Measurements from ENCODE around the gene ARHGEF28. TPM values are rescaled to one million over a fixed set of nuclear protein-coding genes. Genes with fewer than 3 reads are reported as not detected.

Gene ARHGEF28
- total and polyA plus RNA-seq, 2 donors (not counting 1 experiment from before 2014, with no cell fraction given): not detected

DNA sequence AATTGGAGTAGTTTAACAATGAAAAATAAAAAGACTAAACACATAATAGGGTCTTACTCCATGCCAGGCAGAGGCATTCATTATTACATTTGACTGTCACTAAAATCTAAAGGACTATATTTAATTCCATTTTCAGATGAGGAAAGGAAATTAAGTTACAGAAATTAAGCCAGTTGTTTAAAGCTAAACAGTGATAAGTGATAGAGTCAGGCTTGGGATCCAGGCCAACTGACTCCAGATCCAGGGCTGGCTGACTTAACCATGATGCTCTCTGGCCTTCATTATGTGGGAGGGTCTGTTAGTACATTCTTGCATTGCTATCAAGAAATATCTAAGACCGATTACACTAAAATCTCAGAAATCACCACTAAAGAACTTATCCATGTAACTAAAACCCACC lies 107.2 kb downstream of the ARHGEF28 start:
- Histone ChIP-seq H3K4me1 (ENCODE audit: control insufficient read depth in 2 of 2, insufficient read depth in 2 of 2, low read length in 2 of 2) (no peaks in the 10 kb centered on the region), H3K9me3 (ENCODE audit: control extremely low read depth in 1 of 3, control insufficient read depth in 2 of 3, insufficient read depth in 1 of 3, low read length in 2 of 3) (no peaks in the 10 kb centered on the region), H3K4me2 (replicated peaks; ENCODE audit: low read depth, low read length, poor library complexity, severe bottlenecking) (no peak overlapping the region), H4K20me1 (ENCODE audit: control insufficient read depth, insufficient read depth, low read length, poor library complexity, severe bottlenecking) (no peaks in the 10 kb centered on the region), H3K79me2 (ENCODE audit: control insufficient read depth, insufficient read depth, low read length) (no peaks in the 10 kb centered on the region), H2AFZ (ENCODE audit: insufficient read depth, low read depth, low read length, poor library complexity, severe bottlenecking) (no peak overlapping the region), H3K27ac (ENCODE audit: low read length in 2 of 2) (no peak overlapping the region), H3K36me3 (replicated peaks in 1 of 2; ENCODE audit: control extremely low read depth in 1 of 2, control insufficient read depth in 1 of 2, extremely low read depth in 1 of 2, insufficient read depth in 2 of 2, low read length in 1 of 2) (no peaks in the 10 kb centered on the region), H3K9ac (ENCODE audit: low read length) (no peak overlapping the region), H3K27me3 (replicated peaks in 1 of 4; ENCODE audit: control extremely low read depth in 1 of 4, control insufficient read depth in 3 of 4, insufficient read depth in 4 of 4, low read length in 3 of 4) (no peaks in the 10 kb centered on the region), H3K4me3 (ENCODE audit: control extremely low read depth in 1 of 5, extremely low read depth in 1 of 5, insufficient read depth in 1 of 5, low read depth in 2 of 5, low read length in 4 of 5) (no peak overlapping the region)
- no peak overlapping the region for H3K4me3 Mint-ChIP-seq
- no peaks in the 10 kb centered on the region for H3K9me3 Mint-ChIP-seq (ENCODE audit: insufficient read depth)
- POLR2A ChIA-PET: no interaction called here
- no peak overlapping the region for H3K27ac Mint-ChIP-seq
- no peak for ATAC-seq (ENCODE audit: low read depth)
- WGBS (ENCODE audit: insufficient coverage): no CpG with 5 or more reads among the region's 1 CpG
- intact Hi-C loops (cut with micrococcal nuclease): no loop called here
- H3K27me3 Mint-ChIP-seq: peaks cover 15% of the 10 kb centered on the region
- DNase-seq: no peak
- no peak for TF ChIP-seq EZH2 (IDR thresholded peaks at IDR 0.05; ENCODE audit: borderline replicate concordance, insufficient read depth, low read depth, low read length, poor library complexity, severe bottlenecking)
- TF ChIP-seq, protein P1, sequence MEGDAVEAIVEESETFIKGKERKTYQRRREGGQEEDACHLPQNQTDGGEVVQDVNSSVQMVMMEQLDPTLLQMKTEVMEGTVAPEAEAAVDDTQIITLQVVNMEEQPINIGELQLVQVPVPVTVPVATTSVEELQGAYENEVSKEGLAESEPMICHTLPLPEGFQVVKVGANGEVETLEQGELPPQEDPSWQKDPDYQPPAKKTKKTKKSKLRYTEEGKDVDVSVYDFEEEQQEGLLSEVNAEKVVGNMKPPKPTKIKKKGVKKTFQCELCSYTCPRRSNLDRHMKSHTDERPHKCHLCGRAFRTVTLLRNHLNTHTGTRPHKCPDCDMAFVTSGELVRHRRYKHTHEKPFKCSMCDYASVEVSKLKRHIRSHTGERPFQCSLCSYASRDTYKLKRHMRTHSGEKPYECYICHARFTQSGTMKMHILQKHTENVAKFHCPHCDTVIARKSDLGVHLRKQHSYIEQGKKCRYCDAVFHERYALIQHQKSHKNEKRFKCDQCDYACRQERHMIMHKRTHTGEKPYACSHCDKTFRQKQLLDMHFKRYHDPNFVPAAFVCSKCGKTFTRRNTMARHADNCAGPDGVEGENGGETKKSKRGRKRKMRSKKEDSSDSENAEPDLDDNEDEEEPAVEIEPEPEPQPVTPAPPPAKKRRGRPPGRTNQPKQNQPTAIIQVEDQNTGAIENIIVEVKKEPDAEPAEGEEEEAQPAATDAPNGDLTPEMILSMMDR (IDR thresholded peaks at IDR 0.05): no peak
- CTCF ChIA-PET: no interaction called here
- no peaks in the 10 kb centered on the region for H3K4me1 Mint-ChIP-seq

DNA sequence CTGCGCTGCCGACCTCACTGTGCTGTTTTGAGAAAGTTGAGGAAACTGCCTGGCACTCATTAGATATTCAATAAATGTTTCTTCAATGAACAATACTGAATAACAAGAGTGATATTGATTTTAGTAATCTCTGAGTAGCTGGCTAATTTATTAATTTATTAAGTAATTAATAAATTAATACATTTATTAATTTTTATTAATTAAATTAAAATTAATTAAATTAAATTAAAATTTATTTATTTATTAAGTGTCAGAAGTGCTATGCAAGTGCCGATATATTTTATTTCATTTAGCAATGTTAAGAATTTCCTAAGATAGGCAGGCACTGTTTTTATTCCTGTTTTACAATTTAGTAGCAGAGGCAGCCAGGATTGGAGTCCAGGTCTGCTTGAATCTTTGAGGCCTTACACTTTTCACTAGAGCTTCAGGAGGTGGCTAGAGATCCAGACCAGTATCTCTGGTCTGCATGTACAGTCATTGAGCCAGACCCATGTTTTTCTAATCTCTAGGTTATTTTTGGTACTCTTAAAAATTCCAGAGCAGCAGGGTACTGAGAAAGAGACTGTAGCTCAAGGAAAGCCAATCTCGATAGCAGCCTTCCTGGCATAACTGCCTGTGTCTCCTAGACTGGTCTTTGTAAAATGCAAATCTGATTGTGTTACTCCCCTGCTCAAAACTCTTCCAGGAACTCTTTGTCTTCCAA lies 109.2 kb downstream of the ARHGEF28 start:
- Histone ChIP-seq H3K4me3 (ENCODE audit: control extremely low read depth in 1 of 5, extremely low read depth in 1 of 5, insufficient read depth in 1 of 5, low read depth in 2 of 5, low read length in 4 of 5) (no peak overlapping the region), H3K4me1 (ENCODE audit: control insufficient read depth in 2 of 2, insufficient read depth in 2 of 2, low read length in 2 of 2) (no peaks in the 10 kb centered on the region), H3K27ac (ENCODE audit: low read length in 2 of 2) (no peak overlapping the region), H3K9ac (ENCODE audit: low read length) (no peak overlapping the region), H3K36me3 (replicated peaks in 1 of 2; ENCODE audit: control extremely low read depth in 1 of 2, control insufficient read depth in 1 of 2, extremely low read depth in 1 of 2, insufficient read depth in 2 of 2, low read length in 1 of 2) (no peaks in the 10 kb centered on the region), H2AFZ (ENCODE audit: insufficient read depth, low read depth, low read length, poor library complexity, severe bottlenecking) (no peak overlapping the region), H3K9me3 (ENCODE audit: control extremely low read depth in 1 of 3, control insufficient read depth in 2 of 3, insufficient read depth in 1 of 3, low read length in 2 of 3) (no peaks in the 10 kb centered on the region), H3K79me2 (ENCODE audit: control insufficient read depth, insufficient read depth, low read length) (no peaks in the 10 kb centered on the region), H4K20me1 (ENCODE audit: control insufficient read depth, insufficient read depth, low read length, poor library complexity, severe bottlenecking) (no peaks in the 10 kb centered on the region), H3K27me3 (replicated peaks in 1 of 4; ENCODE audit: control extremely low read depth in 1 of 4, control insufficient read depth in 3 of 4, insufficient read depth in 4 of 4, low read length in 3 of 4) (no peaks in the 10 kb centered on the region), H3K4me2 (replicated peaks; ENCODE audit: low read depth, low read length, poor library complexity, severe bottlenecking) (no peak overlapping the region)
- TF ChIP-seq, protein P1 (IDR thresholded peaks at IDR 0.05): no peak
- no peak for TF ChIP-seq EZH2 (IDR thresholded peaks at IDR 0.05; ENCODE audit: borderline replicate concordance, insufficient read depth, low read depth, low read length, poor library complexity, severe bottlenecking)
- intact Hi-C loops (cut with micrococcal nuclease): no loop called here
- ATAC-seq (ENCODE audit: low read depth) (no peak), DNase-seq (no peak)
- H3K27me3 Mint-ChIP-seq: peaks cover 18% of the 10 kb centered on the region
- no peak overlapping the region for H3K4me3 Mint-ChIP-seq
- POLR2A ChIA-PET: no interaction called here
- CTCF ChIA-PET: no interaction called here
- WGBS (ENCODE audit: insufficient coverage): 80% methylated on average over 1 of the region's 4 CpGs
- H3K27ac Mint-ChIP-seq: no peak overlapping the region
- no peaks in the 10 kb centered on the region for H3K4me1 Mint-ChIP-seq
- no peaks in the 10 kb centered on the region for H3K9me3 Mint-ChIP-seq (ENCODE audit: insufficient read depth)

Data from B cell (primary cell).